ENCODE measurements around the gene CDK18. TPM values are rescaled to one million over a fixed set of nuclear protein-coding genes. Genes with fewer than 3 reads are reported as not detected.

CDK18 gene
- total RNA-seq, 1 donor from 2014 or later = 0.21 TPM

GRCh38 chr1:205514211-205515142, 10.0 kb downstream of the CDK18 start:
- H3K4me3 Mint-ChIP-seq = no peak overlapping the region
- H3K9me3 Mint-ChIP-seq = no peaks in the 10 kb centered on the region
- peaks cover 8% of the 10 kb centered on the region for H3K27me3 Mint-ChIP-seq (ENCODE audit: insufficient read depth)
- no peaks in the 10 kb centered on the region for H3K4me1 Mint-ChIP-seq (ENCODE audit: low read depth)
- H3K36me3 Mint-ChIP-seq (ENCODE audit: low read depth) = no peaks in the 10 kb centered on the region
- no peak for DNase-seq (ENCODE audit: low spot score)
- H3K27ac Mint-ChIP-seq = no peak overlapping the region
- intact Hi-C loops (cut with micrococcal nuclease) = no loop called here

DNA sequence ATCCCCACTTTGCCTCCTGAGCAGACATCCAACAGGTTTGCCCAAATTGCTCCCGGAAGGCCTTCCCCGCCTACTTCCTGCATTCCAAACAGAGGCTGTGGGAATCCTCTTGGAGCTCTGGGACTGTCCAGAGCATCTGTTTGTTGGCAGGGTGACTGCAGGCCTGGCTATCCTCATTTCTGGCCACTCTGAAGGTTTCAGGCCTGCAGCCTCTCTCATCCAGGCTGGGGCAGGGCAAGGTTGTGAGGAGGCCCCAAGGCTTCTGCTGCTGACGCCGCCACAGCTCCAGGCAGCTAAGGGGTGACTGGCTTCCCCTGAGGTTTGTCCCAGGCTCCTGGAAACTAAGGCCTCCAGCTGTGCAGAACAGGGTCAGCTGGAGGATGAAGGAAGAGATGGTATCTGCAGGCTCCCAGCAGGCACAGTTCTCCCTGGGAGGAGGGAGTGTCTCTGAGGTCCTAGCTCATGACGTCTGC, 11.3 kb downstream of the CDK18 start:
- H3K36me3 Mint-ChIP-seq (ENCODE audit: low read depth) = no peaks in the 10 kb centered on the region
- intact Hi-C loops (cut with micrococcal nuclease) = no loop called here
- H3K27ac Mint-ChIP-seq = no peak overlapping the region
- DNase-seq (ENCODE audit: low spot score) = no peak
- H3K9me3 Mint-ChIP-seq = no peaks in the 10 kb centered on the region
- H3K27me3 Mint-ChIP-seq (ENCODE audit: insufficient read depth) = peaks cover 8% of the 10 kb centered on the region
- no peak overlapping the region for H3K4me3 Mint-ChIP-seq
- no peaks in the 10 kb centered on the region for H3K4me1 Mint-ChIP-seq (ENCODE audit: low read depth)

- no peaks in the 10 kb centered on the region for H3K36me3 Mint-ChIP-seq (ENCODE audit: low read depth)
- H3K4me1 Mint-ChIP-seq (ENCODE audit: low read depth) = no peaks in the 10 kb centered on the region
- peaks cover 8% of the 10 kb centered on the region for H3K27me3 Mint-ChIP-seq (ENCODE audit: insufficient read depth)
- no peak for DNase-seq (ENCODE audit: low spot score)
- no peak overlapping the region for H3K27ac Mint-ChIP-seq
- intact Hi-C loops (cut with micrococcal nuclease) = no loop called here
- no peaks in the 10 kb centered on the region for H3K9me3 Mint-ChIP-seq
- no peak overlapping the region for H3K4me3 Mint-ChIP-seq
Observed at GRCh38 chr1:205516362-205516761, 11.9 kb downstream of the CDK18 start.

- H3K9me3 Mint-ChIP-seq = no peaks in the 10 kb centered on the region
- H3K27ac Mint-ChIP-seq = no peak overlapping the region
- H3K27me3 Mint-ChIP-seq (ENCODE audit: insufficient read depth) = peaks cover 8% of the 10 kb centered on the region
- H3K36me3 Mint-ChIP-seq (ENCODE audit: low read depth) = no peaks in the 10 kb centered on the region
- H3K4me1 Mint-ChIP-seq (ENCODE audit: low read depth) = no peaks in the 10 kb centered on the region
- no peak overlapping the region for H3K4me3 Mint-ChIP-seq
- no peak for DNase-seq (ENCODE audit: low spot score)
- intact Hi-C loops (cut with micrococcal nuclease) = no loop called here
Observed at GRCh38 chr1:205517288-205517687, 12.8 kb downstream of the CDK18 start.

DNA sequence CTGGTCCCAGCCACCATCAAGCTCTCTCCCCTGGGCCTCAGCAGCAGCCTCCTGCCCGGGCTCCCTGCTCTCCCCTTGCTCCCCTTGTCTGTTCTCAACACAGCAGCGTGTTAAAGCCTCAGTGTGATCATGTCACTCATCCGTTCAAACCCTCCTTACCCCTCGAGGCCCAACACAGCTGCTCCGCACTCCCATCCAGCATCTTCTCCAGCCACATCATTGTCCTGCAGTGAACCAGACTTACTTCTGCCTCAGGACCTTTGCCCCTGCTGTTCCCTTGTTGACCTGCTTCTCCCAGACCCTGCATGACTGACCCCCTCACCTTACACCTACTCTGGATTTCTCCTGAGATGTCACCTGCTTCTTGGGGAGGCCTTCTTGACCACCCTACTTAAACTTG, 13.3 kb downstream of the CDK18 start:
- intact Hi-C loops (cut with micrococcal nuclease) = no loop called here
- H3K4me1 Mint-ChIP-seq (ENCODE audit: low read depth) = no peaks in the 10 kb centered on the region

DNA sequence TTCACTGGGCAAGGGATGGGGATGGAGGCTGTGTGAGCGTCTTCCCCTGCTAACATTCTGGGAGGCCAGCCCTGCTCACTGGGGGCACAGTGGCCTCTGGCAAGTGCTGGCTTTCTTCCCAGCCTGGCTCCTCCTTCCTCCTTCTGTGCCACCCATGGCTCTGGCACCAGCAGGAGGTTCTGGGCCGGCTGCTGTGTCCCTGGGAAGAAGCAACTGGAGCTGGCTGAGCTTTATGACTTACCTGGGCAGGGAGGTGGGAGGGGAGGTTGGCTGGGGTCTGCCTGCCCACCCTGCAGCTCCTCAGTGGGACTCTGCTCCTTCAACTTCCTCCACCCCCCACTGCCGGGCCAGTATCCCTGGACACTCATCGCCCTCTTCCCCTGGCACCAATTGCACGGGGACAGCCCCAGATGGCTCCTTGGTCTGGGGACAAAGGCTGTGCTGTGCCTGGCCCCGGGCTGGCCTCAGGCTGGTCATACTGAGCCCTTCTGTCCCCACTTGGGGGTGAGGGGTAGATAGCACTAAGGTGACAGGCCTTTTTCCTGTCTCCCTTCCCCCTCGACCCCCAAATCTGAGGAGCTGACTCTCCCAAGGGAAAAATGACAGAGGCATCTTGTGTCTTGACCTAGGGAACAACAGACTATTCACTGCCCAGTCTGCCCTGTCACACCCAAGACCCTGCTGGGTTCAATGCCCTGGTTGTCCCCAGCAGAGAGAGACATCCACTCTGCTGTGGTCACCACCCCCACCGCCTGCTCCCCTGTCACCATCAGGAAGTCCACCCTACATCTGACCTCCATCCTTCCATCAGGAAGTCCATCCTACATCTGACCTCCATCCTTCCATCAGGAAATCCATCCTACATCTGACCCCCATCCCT, 14.4 kb downstream of the CDK18 start:
- Mint-ChIP-seq H3K27ac (no peak overlapping the region), H3K4me3 (no peak overlapping the region), H3K4me1 (ENCODE audit: low read depth) (no peaks in the 10 kb centered on the region), H3K9me3 (no peaks in the 10 kb centered on the region), H3K27me3 (ENCODE audit: insufficient read depth) (peaks cover 8% of the 10 kb centered on the region), H3K36me3 (ENCODE audit: low read depth) (no peaks in the 10 kb centered on the region)
- intact Hi-C loops (cut with micrococcal nuclease) = no loop called here
- DNase-seq (ENCODE audit: low spot score) = no peak

More for the DNA sequence above, 13.3 kb downstream of the CDK18 start:
- no peak overlapping the region for H3K27ac Mint-ChIP-seq
- DNase-seq (ENCODE audit: low spot score) = no peak
- H3K4me3 Mint-ChIP-seq = no peak overlapping the region
- H3K27me3 Mint-ChIP-seq (ENCODE audit: insufficient read depth) = peaks cover 8% of the 10 kb centered on the region
- no peaks in the 10 kb centered on the region for H3K36me3 Mint-ChIP-seq (ENCODE audit: low read depth)
- H3K9me3 Mint-ChIP-seq = no peaks in the 10 kb centered on the region

DNA sequence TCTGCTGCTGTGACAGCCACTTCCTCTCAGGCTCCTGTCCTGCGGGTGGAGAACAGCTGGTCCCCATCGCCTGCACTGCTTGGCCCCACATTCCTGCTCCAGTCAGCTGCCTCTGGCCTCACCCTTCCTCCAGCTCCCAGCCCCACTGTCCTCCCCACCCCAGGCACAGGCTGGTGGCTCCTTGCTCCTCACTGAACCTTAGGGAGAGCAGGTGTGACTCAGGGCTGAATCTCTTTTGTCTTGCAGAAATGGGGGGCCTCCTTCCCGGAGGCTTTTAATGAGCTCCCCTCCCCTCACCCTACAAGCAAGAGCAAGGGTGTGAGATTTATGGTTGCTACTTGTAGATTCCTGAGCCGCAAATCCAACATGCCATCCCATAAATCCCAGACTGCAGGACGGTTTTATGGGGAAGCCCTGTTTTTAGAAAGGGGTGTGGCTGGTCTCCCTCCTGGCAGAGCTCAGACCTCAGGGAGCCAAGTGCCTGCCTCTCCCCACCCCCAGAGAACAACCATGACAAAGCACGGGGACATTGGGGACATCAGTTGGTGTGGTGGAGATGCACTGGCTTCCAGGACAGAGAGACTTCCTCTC, 15.2 kb downstream of the CDK18 start:
- peaks cover 8% of the 10 kb centered on the region for H3K27me3 Mint-ChIP-seq (ENCODE audit: insufficient read depth)
- H3K36me3 Mint-ChIP-seq (ENCODE audit: low read depth) = no peaks in the 10 kb centered on the region
- DNase-seq (ENCODE audit: low spot score) = no peak
- H3K4me3 Mint-ChIP-seq = no peak overlapping the region
- no peaks in the 10 kb centered on the region for H3K9me3 Mint-ChIP-seq
- H3K4me1 Mint-ChIP-seq (ENCODE audit: low read depth) = no peaks in the 10 kb centered on the region
- intact Hi-C loops (cut with micrococcal nuclease) = no loop called here
- no peak overlapping the region for H3K27ac Mint-ChIP-seq

- no peaks in the 10 kb centered on the region for H3K9me3 Mint-ChIP-seq
- no peaks in the 10 kb centered on the region for H3K4me1 Mint-ChIP-seq (ENCODE audit: low read depth)
- no peak overlapping the region for H3K4me3 Mint-ChIP-seq
- peaks cover 8% of the 10 kb centered on the region for H3K27me3 Mint-ChIP-seq (ENCODE audit: insufficient read depth)
- H3K27ac Mint-ChIP-seq = no peak overlapping the region
- no peaks in the 10 kb centered on the region for H3K36me3 Mint-ChIP-seq (ENCODE audit: low read depth)
- DNase-seq (ENCODE audit: low spot score) = no peak
- intact Hi-C loops (cut with micrococcal nuclease) = no loop called here
Observed at GRCh38 chr1:205520709-205521108, 16.2 kb downstream of the CDK18 start.

GRCh38 chr1:205521686-205522085, 17.2 kb downstream of the CDK18 start:
- no peak for DNase-seq (ENCODE audit: low spot score)
- intact Hi-C loops (cut with micrococcal nuclease) = no loop called here
- H3K27ac Mint-ChIP-seq = no peak overlapping the region
- H3K36me3 Mint-ChIP-seq (ENCODE audit: low read depth) = no peaks in the 10 kb centered on the region
- H3K4me1 Mint-ChIP-seq (ENCODE audit: low read depth) = no peaks in the 10 kb centered on the region
- peaks cover 8% of the 10 kb centered on the region for H3K27me3 Mint-ChIP-seq (ENCODE audit: insufficient read depth)
- no peak overlapping the region for H3K4me3 Mint-ChIP-seq
- no peaks in the 10 kb centered on the region for H3K9me3 Mint-ChIP-seq

GRCh38 chr1:205522692-205523091, 18.2 kb downstream of the CDK18 start:
- H3K36me3 Mint-ChIP-seq (ENCODE audit: low read depth) = no peaks in the 10 kb centered on the region
- H3K9me3 Mint-ChIP-seq = no peaks in the 10 kb centered on the region
- intact Hi-C loops (cut with micrococcal nuclease) = no loop called here
- no peak overlapping the region for H3K27ac Mint-ChIP-seq
- no peaks in the 10 kb centered on the region for H3K4me1 Mint-ChIP-seq (ENCODE audit: low read depth)
- no peak for DNase-seq (ENCODE audit: low spot score)
- no peak overlapping the region for H3K4me3 Mint-ChIP-seq
- H3K27me3 Mint-ChIP-seq (ENCODE audit: insufficient read depth) = peaks cover 6% of the 10 kb centered on the region

DNA sequence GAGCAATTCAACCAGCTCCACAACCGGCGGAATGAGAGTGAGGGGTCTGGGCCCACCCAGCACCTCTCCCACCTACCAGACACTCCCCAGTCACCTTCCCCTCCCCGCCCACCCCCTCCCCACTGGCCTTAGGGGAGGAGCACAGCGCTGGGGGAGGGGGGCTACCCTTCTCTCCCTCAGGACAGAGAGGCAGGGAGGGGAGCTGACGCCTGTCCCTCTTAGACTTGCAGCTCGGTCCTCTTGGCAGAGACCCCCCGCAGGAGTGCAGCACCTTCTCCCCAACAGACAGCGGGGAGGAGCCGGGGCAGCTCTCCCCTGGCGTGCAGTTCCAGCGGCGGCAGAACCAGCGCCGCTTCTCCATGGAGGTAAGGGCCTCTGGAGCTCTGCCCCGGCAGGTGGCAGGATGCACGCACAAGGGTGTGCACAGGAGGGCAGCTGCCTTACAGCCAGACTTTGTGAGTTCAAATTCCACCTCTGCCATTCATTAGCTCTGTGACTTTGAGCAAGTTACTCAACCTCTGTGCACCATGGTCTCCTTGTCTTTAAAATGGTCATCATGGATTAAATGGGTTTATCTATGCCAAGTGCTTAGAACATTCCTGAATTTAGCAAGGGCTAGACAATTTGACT, 18.9 kb downstream of the CDK18 start:
- no peaks in the 10 kb centered on the region for H3K9me3 Mint-ChIP-seq
- H3K4me3 Mint-ChIP-seq = no peak overlapping the region
- no peak overlapping the region for H3K27ac Mint-ChIP-seq
- H3K36me3 Mint-ChIP-seq (ENCODE audit: low read depth) = no peaks in the 10 kb centered on the region
- H3K27me3 Mint-ChIP-seq (ENCODE audit: insufficient read depth) = peaks cover 3% of the 10 kb centered on the region
- intact Hi-C loops (cut with micrococcal nuclease) = no loop called here
- DNase-seq (ENCODE audit: low spot score) = no peak
- no peaks in the 10 kb centered on the region for H3K4me1 Mint-ChIP-seq (ENCODE audit: low read depth)
